ENCODE measurements around the gene MAPK1. TPM values are rescaled to one million over a fixed set of nuclear protein-coding genes. Genes with fewer than 3 reads are reported as not detected.
"Not testable (repeated sequence)": the region's sequence is repeated elsewhere in the genome, so short reads cannot be mapped to it uniquely, and the experiment has no call there.

MAPK1 gene
- total and polyA plus RNA-seq, 2 experiments from 2014 or later = 72.3 to 76.0 TPM

DNA sequence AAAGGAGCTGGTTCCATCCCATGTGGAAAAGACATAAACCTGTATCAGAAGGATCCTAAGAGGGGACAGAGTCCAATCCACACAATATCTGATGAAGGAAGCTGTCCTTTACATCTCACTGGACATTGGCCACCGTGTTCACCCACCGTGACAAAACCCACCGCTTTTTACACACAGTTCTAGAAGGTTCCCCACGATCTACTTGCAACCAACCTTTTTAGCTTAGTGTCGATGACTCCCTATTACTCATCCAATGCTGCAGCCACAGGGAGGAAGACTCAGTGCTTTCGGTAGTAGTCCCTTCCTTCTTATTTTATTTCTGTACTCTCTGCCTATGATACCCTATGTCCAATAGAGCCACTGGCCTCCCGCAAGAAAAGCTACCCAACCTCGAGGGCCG, 65.4 kb downstream of the MAPK1 start:
- H3K4me3 ChIP-seq = no peak overlapping the region
- TF ChIP-seq EZH2phosphoT487 (IDR thresholded peaks at IDR 0.05; ENCODE audit: insufficient read depth, low read depth) (no peak), EZH2 (IDR thresholded peaks at IDR 0.05; ENCODE audit: insufficient read depth, poor library complexity, severe bottlenecking) (no peak)
- H4K20me1 ChIP-seq (ENCODE audit: insufficient read depth) = no peaks in the 10 kb centered on the region
- H3K4me2 ChIP-seq (ENCODE audit: unreplicated experiment) = no peak overlapping the region
- H3F3A ChIP-seq (ENCODE audit: insufficient read depth) = peaks cover 6% of the 10 kb centered on the region; the same call in 1 of the 2 replicates
- peak; percentile 27 for DNase-seq
- in situ Hi-C loops (cut with MboI) = no loop called here
- peaks cover 70% of the 10 kb centered on the region for H3K79me2 ChIP-seq (ENCODE audit: insufficient read depth)
- H3K27ac ChIP-seq = no peak overlapping the region
- H3K9me2 ChIP-seq (ENCODE audit: insufficient read depth) = no peaks in the 10 kb centered on the region
- H3K36me3 ChIP-seq (ENCODE audit: low read depth) = peaks cover 70% of the 10 kb centered on the region
- 95 to 96% methylated on average over 9 of the region's 9 CpGs for WGBS, 2 experiments (ENCODE audit: low coverage in 1 of 2, low lambda C conversion rate in 2 of 2, missing lambda C conversion rate in 2 of 2)
- no peak overlapping the region for H3K9ac ChIP-seq
- no peaks in the 10 kb centered on the region for H3K4me1 ChIP-seq (ENCODE audit: insufficient read depth)
- H2AFZ ChIP-seq = no peak overlapping the region
- H3K9me3 ChIP-seq (ENCODE audit: low read depth) = no peaks in the 10 kb centered on the region
- no peaks in the 10 kb centered on the region for H3K27me3 ChIP-seq (replicated peaks; ENCODE audit: insufficient read depth)

DNA sequence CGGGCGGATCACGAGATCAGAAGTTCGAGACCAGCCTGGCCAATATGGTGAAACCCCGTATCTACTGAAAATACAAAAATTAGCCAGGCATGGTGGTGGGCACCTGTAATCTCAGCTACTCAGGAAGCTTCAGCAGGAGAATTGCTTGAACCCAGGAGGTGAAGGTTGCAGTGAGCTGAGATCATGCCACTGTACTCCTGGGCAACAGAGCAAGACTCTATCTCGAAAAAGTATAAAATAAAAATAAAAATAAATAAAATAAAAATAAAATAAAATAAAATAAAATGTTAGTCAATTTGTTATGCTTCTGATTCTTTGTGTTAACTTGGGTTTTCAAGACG, 66.2 kb downstream of the MAPK1 start:
- H2AFZ ChIP-seq; H3F3A ChIP-seq (ENCODE audit: insufficient read depth); H3K4me2 ChIP-seq (ENCODE audit: unreplicated experiment); H3K27ac ChIP-seq; H3K4me1 ChIP-seq (ENCODE audit: insufficient read depth); H3K27me3 ChIP-seq (replicated peaks; ENCODE audit: insufficient read depth); H4K20me1 ChIP-seq (ENCODE audit: insufficient read depth); DNase-seq; H3K4me3 ChIP-seq; H3K9me3 ChIP-seq (ENCODE audit: low read depth); H3K9ac ChIP-seq; H3K9me2 ChIP-seq (ENCODE audit: insufficient read depth); in situ Hi-C loops (cut with MboI): not testable (repeated sequence)
- WGBS, 2 experiments (ENCODE audit: low coverage in 1 of 2, low lambda C conversion rate in 2 of 2, missing lambda C conversion rate in 2 of 2) = 98 to 100% methylated on average over 6 to 7 of the region's 7 CpGs
- peaks cover 62% of the 10 kb centered on the region for H3K79me2 ChIP-seq (ENCODE audit: insufficient read depth)
- H3K36me3 ChIP-seq (ENCODE audit: low read depth) = peaks cover 70% of the 10 kb centered on the region

DNA sequence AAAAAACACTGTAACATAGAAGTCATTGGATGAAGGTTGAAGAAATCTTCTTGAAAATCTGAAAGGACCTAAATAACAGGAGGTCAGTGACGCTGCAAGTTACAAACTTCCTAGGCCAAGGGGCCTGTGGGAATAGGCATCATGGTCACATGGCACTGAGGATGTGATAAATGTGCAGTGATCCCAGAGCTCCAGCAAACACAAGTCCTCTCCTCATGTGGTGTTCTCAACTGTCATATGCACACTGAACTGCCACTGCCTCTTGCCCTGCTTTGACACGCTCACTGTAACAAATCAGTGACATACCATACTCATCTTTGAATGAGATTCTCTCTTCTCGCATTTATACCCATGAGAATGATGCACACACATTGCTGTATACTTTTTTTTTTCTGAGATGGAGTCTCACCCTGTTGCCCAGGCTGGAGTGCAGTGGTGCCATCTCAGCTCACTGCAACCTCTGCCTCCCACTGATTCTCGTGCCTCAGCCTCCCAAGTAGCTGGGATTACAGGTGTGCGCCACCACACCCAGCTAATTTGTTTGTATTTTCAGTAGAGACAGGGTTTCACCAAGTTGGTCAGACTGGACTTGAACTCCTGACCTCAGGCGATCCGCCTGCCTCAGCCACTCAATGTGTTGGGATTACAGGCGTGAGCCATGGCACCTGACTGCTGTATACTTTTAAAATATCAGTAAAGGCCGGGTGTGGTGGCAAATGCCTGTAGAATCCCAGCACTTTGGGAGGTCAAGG, 66.7 kb downstream of the MAPK1 start:
- H3K9ac ChIP-seq = no peak overlapping the region
- WGBS, 2 experiments (ENCODE audit: low coverage in 1 of 2, low lambda C conversion rate in 2 of 2, missing lambda C conversion rate in 2 of 2) = 96 to 97% methylated on average over 9 of the region's 9 CpGs
- H2AFZ ChIP-seq = no peak overlapping the region
- no peaks in the 10 kb centered on the region for H3K9me2 ChIP-seq (ENCODE audit: insufficient read depth)
- DNase-seq = no peak
- no peak overlapping the region for H3K4me3 ChIP-seq
- in situ Hi-C loops (cut with MboI) = no loop called here
- H4K20me1 ChIP-seq (ENCODE audit: insufficient read depth) = no peaks in the 10 kb centered on the region
- no peaks in the 10 kb centered on the region for H3K9me3 ChIP-seq (ENCODE audit: low read depth)
- H3K27ac ChIP-seq = no peak overlapping the region
- no peak for TF ChIP-seq EZH2 (IDR thresholded peaks at IDR 0.05; ENCODE audit: insufficient read depth, poor library complexity, severe bottlenecking)
- no peak for TF ChIP-seq EZH2phosphoT487 (IDR thresholded peaks at IDR 0.05; ENCODE audit: insufficient read depth, low read depth)
- H3K79me2 ChIP-seq (ENCODE audit: insufficient read depth) = peaks cover 59% of the 10 kb centered on the region
- H3K4me1 ChIP-seq (ENCODE audit: insufficient read depth) = no peaks in the 10 kb centered on the region
- H3K4me2 ChIP-seq (ENCODE audit: unreplicated experiment) = no peak overlapping the region
- H3F3A ChIP-seq (ENCODE audit: insufficient read depth) = peaks cover 6% of the 10 kb centered on the region; the same call in 1 of the 2 replicates
- no peaks in the 10 kb centered on the region for H3K27me3 ChIP-seq (replicated peaks; ENCODE audit: insufficient read depth)
- peaks cover 70% of the 10 kb centered on the region for H3K36me3 ChIP-seq (ENCODE audit: low read depth)

GRCh38 chr22:21797444-21798221, 69.8 kb downstream of the MAPK1 start:
- TF ChIP-seq EZH2phosphoT487 (IDR thresholded peaks at IDR 0.05; ENCODE audit: insufficient read depth, low read depth) (no peak), EZH2 (IDR thresholded peaks at IDR 0.05; ENCODE audit: insufficient read depth, poor library complexity, severe bottlenecking) (no peak)
- no peak overlapping the region for H2AFZ ChIP-seq
- H3K9ac ChIP-seq = no peak overlapping the region
- H3K79me2 ChIP-seq (ENCODE audit: insufficient read depth) = peaks cover 37% of the 10 kb centered on the region
- H3K4me2 ChIP-seq (ENCODE audit: unreplicated experiment) = no peak overlapping the region
- H3K27me3 ChIP-seq (replicated peaks; ENCODE audit: insufficient read depth) = no peaks in the 10 kb centered on the region
- in situ Hi-C loops (cut with MboI) = no loop called here
- H3K4me3 ChIP-seq = no peak overlapping the region
- 73 to 82% methylated on average over 5 of the region's 5 CpGs for WGBS, 2 experiments (ENCODE audit: low coverage in 1 of 2, low lambda C conversion rate in 2 of 2, missing lambda C conversion rate in 2 of 2)
- H3K27ac ChIP-seq = no peak overlapping the region
- peaks cover 46% of the 10 kb centered on the region for H3K36me3 ChIP-seq (ENCODE audit: low read depth)
- no peaks in the 10 kb centered on the region for H4K20me1 ChIP-seq (ENCODE audit: insufficient read depth)
- no peaks in the 10 kb centered on the region for H3K9me3 ChIP-seq (ENCODE audit: low read depth)
- no peaks in the 10 kb centered on the region for H3K9me2 ChIP-seq (ENCODE audit: insufficient read depth)
- DNase-seq = no peak
- peaks cover 6% of the 10 kb centered on the region; the same call in 1 of the 2 replicates for H3F3A ChIP-seq (ENCODE audit: insufficient read depth)
- no peaks in the 10 kb centered on the region for H3K4me1 ChIP-seq (ENCODE audit: insufficient read depth)
